H1 (cell line): ENCODE measurements around the gene GNG14. TPM values are rescaled to one million over a fixed set of nuclear protein-coding genes. Genes with fewer than 3 reads are reported as not detected.

Experiments
- CTCF ChIA-PET: fragments of 300-600 bp; sonication (Branson Sonifier 250); formaldehyde crosslinking; loops from one replicate; lab custom pipeline; 2021; ENCODE audit not compliant: partially characterized antibody; lab: Charles Lee
- POLR2A ChIA-PET: fragments of 300-600 bp; sonication (Branson Sonifier 250); formaldehyde crosslinking; loops from one replicate; lab custom pipeline; 2021; ENCODE audit warnings: inconsistent platforms; ENCODE audit not compliant: partially characterized antibody; lab: Charles Lee
- DNase-seq, 2 experiments: peaks; one replicate each; pipeline versions ENCODE4 v3.0.0 to v3.0.0-alpha.2; 2010 to 2022; ENCODE audit warnings: low spot score in 2 of 2, low read depth in 1 of 2, mixed read lengths in 1 of 2
- FAIRE-seq: peaks from 2 replicates; lab custom pipeline; 2011; peaks lifted over from hg19 to GRCh38; lab: Jason Lieb, UNC
- H2AFZ ChIP-seq: 2 replicates; pipeline ENCODE4 v1.8.1; 2012; ENCODE audit warnings: low read length, inconsistent platforms
- H2AK5ac ChIP-seq: 2 replicates; pipeline ENCODE4 v1.6.1; 2013; ENCODE audit warnings: low read depth, low read length
- H2BK120ac ChIP-seq: replicated peaks from 2 replicates; pipeline ENCODE3; 2013; ENCODE audit warnings: low read depth, low read length, inconsistent platforms
- H2BK12ac ChIP-seq: 2 replicates; pipeline ENCODE4 v1.6.1; 2013; ENCODE audit warnings: low read depth, low read length
- H2BK15ac ChIP-seq: 2 replicates; pipeline ENCODE4 v1.6.1; 2013; ENCODE audit warnings: low read length
- H2BK20ac ChIP-seq: 2 replicates; pipeline ENCODE4 v1.6.1; 2013; ENCODE audit warnings: low read length
- H2BK5ac ChIP-seq: 2 replicates; pipeline ENCODE4 v1.6.1; 2013; ENCODE audit warnings: low read depth, low read length
- H3K14ac ChIP-seq: 2 replicates; pipeline ENCODE4 v1.6.1; 2013; ENCODE audit warnings: inconsistent platforms; ENCODE audit not compliant: insufficient read length
- H3K18ac ChIP-seq: 2 replicates; pipeline ENCODE4 v1.6.1; 2013; ENCODE audit warnings: low read length; ENCODE audit errors: extremely low read depth
- H3K23ac ChIP-seq: 2 replicates; pipeline ENCODE4 v1.6.1; 2013; ENCODE audit warnings: inconsistent platforms; ENCODE audit not compliant: insufficient read length
- H3K23me2 ChIP-seq: 2 replicates; pipeline ENCODE4 v1.6.1; 2013; ENCODE audit warnings: low read depth, low read length
- H3K27ac ChIP-seq: 2 replicates; pipeline ENCODE4 v1.6.1; 2011; ENCODE audit warnings: low read depth, low read length, inconsistent platforms
- H3K27me3 ChIP-seq, 4 experiments: replicated peaks in 1 of 4; 1 replicate in 1 of 4; 2 replicates in 3 of 4; pipeline versions ENCODE4 v1.6.1 to v1.8.1; 2011 to 2013; ENCODE audit warnings: low read length in 3 of 4, mild to moderate bottlenecking in 3 of 4, inconsistent platforms in 2 of 4, mixed read lengths in 2 of 4, moderate library complexity in 1 of 4; ENCODE audit not compliant: control insufficient read depth in 3 of 4, insufficient read depth in 3 of 4; ENCODE audit errors: extremely low read depth in 1 of 4
- H3K36me3 ChIP-seq, 4 experiments: 2 replicates each; pipeline versions ENCODE4 v1.6.1 to v1.8.1; 2011 to 2013; ENCODE audit warnings: mild to moderate bottlenecking in 4 of 4, low read length in 3 of 4, moderate library complexity in 2 of 4, control low read depth in 1 of 4, inconsistent platforms in 1 of 4; ENCODE audit not compliant: insufficient read depth in 4 of 4, control insufficient read depth in 2 of 4
- H3K4ac ChIP-seq: replicated peaks from 2 replicates; pipeline ENCODE3; 2013; ENCODE audit warnings: low read length, low read depth, mixed read lengths, inconsistent platforms; ENCODE audit not compliant: insufficient read length
- H3K4me1 ChIP-seq, 4 experiments: replicated peaks in 1 of 4; 1 replicate in 1 of 4; 2 replicates in 3 of 4; pipeline versions ENCODE4 v1.6.1 to v1.8.1; 2011 to 2013; ENCODE audit warnings: low read length in 3 of 4, inconsistent platforms in 2 of 4, mixed read lengths in 1 of 4; ENCODE audit not compliant: insufficient read depth in 4 of 4, control insufficient read depth in 3 of 4
- H3K4me2 ChIP-seq, 2 experiments: 2 replicates each; pipeline versions ENCODE4 v1.6.1 to v1.8.1; 2011 to 2013; ENCODE audit warnings: low read depth in 2 of 2, low read length in 2 of 2, control low read depth in 1 of 2, inconsistent platforms in 1 of 2, mild to moderate bottlenecking in 1 of 2; ENCODE audit not compliant: insufficient read depth in 1 of 2
- H3K4me3 ChIP-seq, 4 experiments: fragments of 200-600, 300-600 bp in 1 of 4; sonication (generic), shearing (Covaris generic), sonication (Bioruptor Twin) in 1 of 4; 2 replicates each; pipeline versions ENCODE4 v1.5.1 to v1.8.1; 2011 to 2016; ENCODE audit warnings: low read length in 4 of 4, low read depth in 3 of 4, control low read depth in 2 of 4, inconsistent platforms in 2 of 4, mild to moderate bottlenecking in 2 of 4, mixed read lengths in 1 of 4, moderate library complexity in 1 of 4; ENCODE audit not compliant: insufficient read depth in 2 of 4; ENCODE audit errors: extremely low read depth in 1 of 4
- H3K56ac ChIP-seq: replicated peaks from 2 replicates; pipeline ENCODE3; 2013; ENCODE audit warnings: low read depth, mild to moderate bottlenecking, mixed read lengths, low read length, inconsistent platforms; ENCODE audit not compliant: insufficient read length
- H3K79me1 ChIP-seq: 2 replicates; pipeline ENCODE4 v1.6.1; 2013; ENCODE audit warnings: low read depth, low read length, control low read depth
- H3K79me2 ChIP-seq, 2 experiments: 2 replicates each; pipeline versions ENCODE4 v1.6.1 to v1.8.1; 2012 to 2013; ENCODE audit warnings: low read length in 2 of 2, mild to moderate bottlenecking in 2 of 2, inconsistent platforms in 1 of 2; ENCODE audit not compliant: insufficient read depth in 2 of 2, control insufficient read depth in 1 of 2
- H3K9ac ChIP-seq, 4 experiments: replicated peaks in 1 of 4; 1 replicate in 1 of 4; 2 replicates in 3 of 4; pipeline versions ENCODE4 v1.6.1 to v1.8.1; 2011 to 2013; ENCODE audit warnings: low read depth in 3 of 4, low read length in 3 of 4, control low read depth in 2 of 4, mild to moderate bottlenecking in 2 of 4, moderate library complexity in 2 of 4, inconsistent platforms in 1 of 4; ENCODE audit errors: extremely low read depth in 1 of 4
- H3K9me3 ChIP-seq, 2 experiments: 2 replicates each; pipeline versions ENCODE4 v1.6.1 to v1.8.1; 2012 to 2013; ENCODE audit warnings: mild to moderate bottlenecking in 2 of 2, moderate library complexity in 2 of 2, control low read depth in 1 of 2, inconsistent platforms in 1 of 2, low read depth in 1 of 2, low read length in 1 of 2, mixed read lengths in 1 of 2; ENCODE audit not compliant: insufficient read depth in 2 of 2
- H4K20me1 ChIP-seq, 2 experiments: replicated peaks in 1 of 2; 2 replicates each; pipeline versions ENCODE3 to v1.8.1; 2011 to 2013; ENCODE audit warnings: inconsistent platforms in 2 of 2, low read length in 2 of 2, mild to moderate bottlenecking in 1 of 2; ENCODE audit not compliant: insufficient read depth in 2 of 2, control insufficient read depth in 1 of 2
- H4K5ac ChIP-seq: 2 replicates; pipeline ENCODE4 v1.6.1; 2013; ENCODE audit warnings: low read length, low read depth, mixed read lengths, inconsistent platforms; ENCODE audit not compliant: insufficient read length
- H4K8ac ChIP-seq: 2 replicates; pipeline ENCODE4 v1.8.0; 2013; ENCODE audit warnings: mild to moderate bottlenecking, moderate library complexity, low read length, inconsistent platforms; ENCODE audit not compliant: insufficient read depth; ENCODE audit errors: extremely low read depth
- H4K91ac ChIP-seq: replicated peaks from 2 replicates; pipeline ENCODE3; 2013; ENCODE audit warnings: low read length, mixed read lengths, inconsistent platforms; ENCODE audit not compliant: insufficient read length
- ATF2 ChIP-seq: IDR thresholded peaks from 2 replicates; pipeline ENCODE4 v1.6.1; 2012; ENCODE audit warnings: low read length, inconsistent platforms
- JUN ChIP-seq: IDR thresholded peaks from 2 replicates; pipeline ENCODE4 v1.6.1; 2011; ENCODE audit warnings: low read depth, mild to moderate bottlenecking, improper control_type of control experiment, low read length
- PHF8 ChIP-seq: fragments of 200-600 bp; sonication (generic); conservative IDR thresholded peaks from 2 replicates; pipeline ENCODE4 v1.7.1; 2012; ENCODE audit warnings: low read depth, mild to moderate bottlenecking, inconsistent platforms, low read length, moderate library complexity
- SAP30 ChIP-seq: fragments of 300-600 bp; sonication (generic); IDR thresholded peaks from 2 replicates; pipeline ENCODE4 v1.7.1; 2012; ENCODE audit warnings: low read length, moderate library complexity, mild to moderate bottlenecking, inconsistent platforms; ENCODE audit not compliant: insufficient read depth, insufficient replicate concordance
- SIN3A ChIP-seq, 2 experiments: IDR thresholded peaks in 1 of 2; conservative IDR thresholded peaks in 1 of 2; 2 replicates each; pipeline ENCODE4 v1.6.1; 2011 to 2012; ENCODE audit warnings: low read length in 2 of 2, improper control_type of control experiment in 1 of 2, low read depth in 1 of 2, mild to moderate bottlenecking in 1 of 2
- SIRT6 ChIP-seq: IDR thresholded peaks from one replicate; pipeline ENCODE4 v1.7.1; 2012; ENCODE audit warnings: low read length, inconsistent platforms
- SP1 ChIP-seq: IDR thresholded peaks from 2 replicates; pipeline ENCODE4 v1.6.1; 2011; ENCODE audit warnings: low read depth, low read length
- TAF1 ChIP-seq: IDR thresholded peaks from 2 replicates; pipeline ENCODE4 v1.6.1; 2011; ENCODE audit warnings: mild to moderate bottlenecking, low read depth, low read length
- WGBS, 2 experiments: shearing (Covaris generic) in 1 of 2; methylation state at CpG; one replicate each; pipeline versions ENCODE4 v1.1.6 to v1.1.7; 2013 to 2015; ENCODE audit warnings: low lambda C conversion rate in 2 of 2, mixed read lengths in 2 of 2, inconsistent platforms in 1 of 2, low coverage in 1 of 2, missing lambda C conversion rate in 1 of 2; ENCODE audit not compliant: insufficient replicate concordance in 2 of 2, insufficient coverage in 1 of 2, insufficient read length in 1 of 2; ENCODE audit errors: extremely low coverage in 1 of 2, missing lambda C conversion rate in 1 of 2; 5-methylcytosine and 5-hydroxymethylcytosine counted together
- polyA plus RNA-seq, 7 experiments: library from polyadenylated mRNA; depleted of rRNA in 3 of 7; stranded (reverse) in 5 of 7; unstranded in 2 of 7; fragments of >200 nt in 5 of 7; fragments of 200-250 nt in 2 of 7; gene quantifications; 1 replicate in 5 of 7; 2 replicates in 1 of 7; 4 replicates in 1 of 7; pipeline versions ENCODE4 v1.2.1 to v1.2.3, GENCODE V29; 2011 to 2013; ENCODE audit warnings: missing spikeins in 2 of 7, mixed read lengths in 2 of 7
- total RNA-seq: library from RNA; stranded (reverse); fragmentation: NEBNext Ultra II Directional; extraction: Animal tissue kit (Norgen Biotek cat#: 25700); gene quantifications from 2 replicates; pipeline ENCODE4 v1.2.1, GENCODE V29; 2021

Gene GNG14
- total and polyA plus RNA-seq, 2 of the 8 experiments (the other 6 are each of a cell fraction or from before 2014, with no cell fraction given): not detected

DNA sequence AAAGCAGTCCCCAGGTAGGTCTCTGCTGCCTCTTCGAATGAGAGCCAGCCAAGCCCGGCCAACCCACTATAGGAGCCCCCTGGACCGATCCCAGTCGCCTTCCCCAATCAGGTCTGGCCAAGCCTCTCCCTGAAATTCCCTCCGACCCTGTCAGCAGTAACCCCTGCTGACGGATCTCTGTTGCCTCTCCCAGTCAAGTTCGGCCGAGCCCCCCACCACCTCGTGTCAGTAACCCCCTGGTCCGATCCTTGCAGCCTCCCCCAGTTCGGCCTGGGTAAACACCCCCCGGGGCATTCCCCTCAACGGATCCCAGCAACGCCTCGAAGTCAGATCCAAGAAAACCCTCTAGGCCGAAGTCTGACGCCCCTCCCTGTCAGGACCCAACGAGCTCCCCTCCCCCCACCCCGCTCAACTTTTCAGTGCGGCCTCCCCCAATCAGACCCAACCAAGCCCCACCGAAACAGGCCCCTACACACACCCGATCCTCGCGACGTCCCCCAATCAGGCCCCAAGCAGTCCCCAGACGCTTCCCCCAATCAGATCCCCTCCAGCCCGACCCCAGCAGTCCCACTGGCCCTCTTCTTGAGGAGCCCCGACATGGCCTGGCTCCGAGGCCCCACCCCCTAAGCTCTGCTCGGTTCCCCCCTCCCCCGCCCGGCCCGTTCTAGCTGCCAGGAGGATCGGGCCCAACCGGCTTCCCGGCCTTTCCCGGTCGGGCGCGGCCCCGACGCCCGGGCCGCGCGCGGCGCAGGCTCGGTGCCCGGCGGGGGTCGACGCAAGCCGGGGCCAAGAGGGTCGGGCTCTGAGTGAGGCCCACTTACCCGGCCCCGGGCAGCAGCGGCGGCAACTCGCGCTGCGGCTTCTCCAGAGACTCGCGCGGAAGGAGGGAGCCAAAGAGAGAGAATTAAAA lies 34.1 kb downstream of the GNG14 start:
- Histone ChIP-seq H2BK12ac (no peak overlapping the region), H4K8ac (peak overlapping the region; percentile 92; the same call in 1 of the 2 replicates), H3K36me3 (peaks cover 7 to 13% (median 7%) of the 10 kb centered on the region in 4 experiments; a peak in 6 of 8 replicates), H3K9me3 (no peaks in the 10 kb centered on the region), H4K91ac (peak overlapping the region; percentile 61), H3K23me2 (peaks cover 10% of the 10 kb centered on the region), H4K5ac (peak overlapping the region; percentile 67), H3K14ac (no peak overlapping the region), H3K4me2 (peak overlapping the region; percentile 93 to 98), H2BK5ac (peak overlapping the region; percentile 66), H3K23ac (no peak overlapping the region), H2AK5ac (0 out of 2 replicates have a peak overlapping the region, but pooled peaks have one; percentile 49), H2BK20ac (no peak overlapping the region), H3K56ac (peak overlapping the region; percentile 60), H3K18ac (no peak overlapping the region; the same call in 1 of the 2 replicates), H3K9ac (peak overlapping the region; percentile 74 to 90 (median 82)), H3K79me1 (peaks cover 12% of the 10 kb centered on the region; the same call in 1 of the 2 replicates), H2BK120ac (no peak overlapping the region), H3K27me3 (no peaks in the 10 kb centered on the region), H3K4ac (peak overlapping the region; percentile 13), H3K4me3 (peak overlapping the region; percentile 80 to 93 (median 82)), H2BK15ac (no peak overlapping the region), H2AFZ (no peak overlapping the region), H3K27ac (peak overlapping the region; percentile 87; the same call in 1 of the 2 replicates), H4K20me1 (peaks cover 4 to 10% of the 10 kb centered on the region in 2 experiments), H3K4me1 (peaks cover 0 to 6% (median 2%) of the 10 kb centered on the region in 4 experiments; a peak in 5 of 7 replicates), H3K79me2 (peaks cover 27 to 60% of the 10 kb centered on the region in 2 experiments)
- peak; percentile 66 to 72 for DNase-seq
- ChIA-PET POLR2A (interaction anchor here (0.6 to 12.9 kb wide), 29 partner anchors 8 to 1134 kb away, joined by 3 to 258 read pairs (median 7); partner anchors contain the start of genes BEST2, DHPS, FBXW9 and GET3), CTCF (interaction anchor here (0.9 to 3.9 kb wide), 9 partner anchors 11 to 75 kb away, joined by 3 to 20 read pairs (median 5); partner anchors contain the start of gene TRIR)
- no peak for FAIRE-seq
- WGBS, 2 experiments: 6% methylated on average over 28 of the region's 65 CpGs; no CpG with 5 or more reads in 1 of the 2 experiments
- TF ChIP-seq SIRT6 (no peak), JUN (no peak), SIN3A (conservative IDR thresholded peaks at IDR 0.05 in 1 of 2, IDR thresholded peaks at IDR 0.05 in 1 of 2; ENCODE audit: low read depth in 1 of 2, low read length in 2 of 2) (peak in 1 of 2 experiments; percentile 31; a peak in 1 of 4 replicates), SP1 (no peak), ATF2 (no peak), PHF8 (peak; percentile 60; the same call in 1 of the 2 replicates), TAF1 (0 out of 2 replicates have a peak, but pooled peaks have one; percentile 7), SAP30 (peak; percentile 46)
